GM12801 (cell line): ENCODE results near the gene MACROD1.

Experiments
- CTCF ChIP-seq: IDR thresholded peaks from one replicate; pipeline ENCODE4 v1.5.1; 2011; ENCODE audit warnings: control low read depth; ENCODE audit not compliant: insufficient read length; ENCODE audit errors: extremely low read depth

MACROD1 gene

GRCh38 chr11:64165842-64166635 lies at the start of gene MACROD1:
Gene MACROD1 (minus strand): TSS chr11:64166113. CDS start chr11:64165994, 119 bp downstream.
- TF ChIP-seq CTCF = no peak

GRCh38 chr11:64211181-64211872 lies 45.4 kb upstream of the MACROD1 start:
- TF ChIP-seq CTCF = no peak

DNA sequence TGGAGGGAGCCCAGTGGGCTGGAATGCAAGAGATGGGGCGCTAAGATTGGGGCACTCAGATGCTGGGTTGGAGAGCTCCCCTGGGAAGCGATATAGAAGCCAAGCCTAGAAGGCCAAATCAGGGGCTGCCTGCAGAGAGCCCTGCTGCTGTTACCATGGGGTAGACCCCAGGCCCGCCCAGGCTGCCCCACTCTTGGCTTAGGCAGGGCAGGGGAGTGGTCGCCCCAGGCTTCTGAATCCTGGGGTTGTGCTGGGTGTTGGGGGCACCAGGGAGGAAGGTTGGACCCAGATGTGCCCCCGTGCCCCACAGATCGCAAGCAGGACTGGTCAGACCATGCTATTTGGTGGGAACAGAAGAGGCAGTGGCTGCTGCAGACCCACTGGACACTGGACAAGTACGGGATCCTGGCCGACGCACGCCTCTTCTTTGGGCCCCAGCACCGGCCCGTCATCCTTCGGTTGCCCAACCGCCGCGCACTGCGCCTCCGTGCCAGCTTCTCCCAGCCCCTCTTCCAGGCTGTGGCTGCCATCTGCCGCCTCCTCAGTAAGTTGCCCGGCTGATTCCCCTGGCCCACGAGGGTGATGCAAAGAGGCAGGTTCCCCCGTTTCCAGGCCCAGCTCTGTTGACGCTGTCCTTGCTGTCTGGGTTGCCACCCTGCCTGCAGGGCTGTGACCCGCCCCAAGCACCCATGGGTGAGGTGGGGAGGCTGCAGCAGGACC lies 44.5 kb upstream of the MACROD1 start:
- TF ChIP-seq CTCF = no peak

- TF ChIP-seq CTCF = no peak
Observed at GRCh38 chr11:64209563-64209843, 43.6 kb upstream of the MACROD1 start.

GRCh38 chr11:64208796-64209562 lies 43.1 kb upstream of the MACROD1 start:
- no peak for TF ChIP-seq CTCF

- TF ChIP-seq CTCF = no peak
Observed at GRCh38 chr11:64208086-64208795, 42.3 kb upstream of the MACROD1 start.
